Loucy (cell line): ENCODE measurements around the gene INTS14.

Experiments
- H2AFZ ChIP-seq: fragments of 200-600 bp; sonication (generic); 2 replicates; pipeline ENCODE4 v1.6.0; 2016; ENCODE audit warnings: antibody characterized with exemption, mild to moderate bottlenecking, low read length, moderate library complexity
- H3F3A ChIP-seq: fragments of 200-600 bp; 2 replicates; pipeline ENCODE4 v1.6.0; 2016; ENCODE audit warnings: antibody characterized with exemption, low read depth, mild to moderate bottlenecking
- H3K27me3 ChIP-seq: fragments of 200-600 bp; sonication (generic); 2 replicates; pipeline ENCODE4 v1.6.1; 2014; ENCODE audit warnings: low read length, mild to moderate bottlenecking; ENCODE audit not compliant: insufficient read depth, poor library complexity, severe bottlenecking
- H3K36me3 ChIP-seq: fragments of 200-600 bp; sonication (generic); 2 replicates; pipeline ENCODE4 v1.6.1; 2016; ENCODE audit warnings: low read length; ENCODE audit not compliant: insufficient read depth
- H3K4me1 ChIP-seq: fragments of 200-600 bp; sonication (generic); 2 replicates; pipeline ENCODE4 v1.5.1; 2014; ENCODE audit warnings: low read length, mild to moderate bottlenecking; ENCODE audit not compliant: insufficient read depth, poor library complexity, severe bottlenecking
- H3K4me2 ChIP-seq: fragments of 200-600 bp; sonication (generic); 2 replicates; pipeline ENCODE4 v1.6.0; 2014; ENCODE audit warnings: antibody characterized with exemption, low read length, low read depth, mild to moderate bottlenecking; ENCODE audit not compliant: poor library complexity, severe bottlenecking
- H3K4me3 ChIP-seq: fragments of 200-600 bp; sonication (generic); 2 replicates; pipeline ENCODE4 v1.5.1; 2014; ENCODE audit warnings: low read length, mild to moderate bottlenecking, mixed read lengths; ENCODE audit not compliant: poor library complexity, severe bottlenecking
- H3K79me2 ChIP-seq: fragments of 200-600 bp; sonication (generic); 2 replicates; pipeline ENCODE4 v1.6.1; 2014; ENCODE audit warnings: low read length; ENCODE audit not compliant: insufficient read depth
- H3K9ac ChIP-seq: fragments of 200-600 bp; sonication (generic); 2 replicates; pipeline ENCODE4 v1.6.0; 2014; ENCODE audit warnings: mild to moderate bottlenecking, low read depth, low read length, moderate library complexity; ENCODE audit not compliant: poor library complexity, severe bottlenecking
- H3K9me2 ChIP-seq: fragments of 200-600 bp; sonication (generic); replicated peaks from 2 replicates; pipeline ENCODE4 v1.6.1; 2016; ENCODE audit warnings: low read depth, low read length, mixed read lengths
- H3K9me3 ChIP-seq: fragments of 200-600 bp; sonication (generic); 2 replicates; pipeline ENCODE4 v1.6.1; 2014; ENCODE audit warnings: mild to moderate bottlenecking, antibody characterized with exemption, low read length, low read depth; ENCODE audit not compliant: insufficient read depth
- H4K20me1 ChIP-seq: fragments of 200-600 bp; sonication (generic); 2 replicates; pipeline ENCODE4 v1.6.0; 2014; ENCODE audit warnings: antibody characterized with exemption, low read length, mild to moderate bottlenecking; ENCODE audit not compliant: insufficient read depth, poor library complexity, severe bottlenecking
- EZH2phosphoT487 ChIP-seq: fragments of 200-600 bp; IDR thresholded peaks from 2 replicates; pipeline ENCODE4 v1.6.1; 2018; ENCODE audit warnings: antibody characterized with exemption, mild to moderate bottlenecking, moderate library complexity, borderline replicate concordance
- TF ChIP-seq, protein P1 (sequence below): fragments of 200-600 bp; sonication (generic); conservative IDR thresholded peaks from 2 replicates; pipeline ENCODE4 v1.5.1; 2014; ENCODE audit warnings: mild to moderate bottlenecking, antibody characterized with exemption, low read length

INTS14 gene

DNA sequence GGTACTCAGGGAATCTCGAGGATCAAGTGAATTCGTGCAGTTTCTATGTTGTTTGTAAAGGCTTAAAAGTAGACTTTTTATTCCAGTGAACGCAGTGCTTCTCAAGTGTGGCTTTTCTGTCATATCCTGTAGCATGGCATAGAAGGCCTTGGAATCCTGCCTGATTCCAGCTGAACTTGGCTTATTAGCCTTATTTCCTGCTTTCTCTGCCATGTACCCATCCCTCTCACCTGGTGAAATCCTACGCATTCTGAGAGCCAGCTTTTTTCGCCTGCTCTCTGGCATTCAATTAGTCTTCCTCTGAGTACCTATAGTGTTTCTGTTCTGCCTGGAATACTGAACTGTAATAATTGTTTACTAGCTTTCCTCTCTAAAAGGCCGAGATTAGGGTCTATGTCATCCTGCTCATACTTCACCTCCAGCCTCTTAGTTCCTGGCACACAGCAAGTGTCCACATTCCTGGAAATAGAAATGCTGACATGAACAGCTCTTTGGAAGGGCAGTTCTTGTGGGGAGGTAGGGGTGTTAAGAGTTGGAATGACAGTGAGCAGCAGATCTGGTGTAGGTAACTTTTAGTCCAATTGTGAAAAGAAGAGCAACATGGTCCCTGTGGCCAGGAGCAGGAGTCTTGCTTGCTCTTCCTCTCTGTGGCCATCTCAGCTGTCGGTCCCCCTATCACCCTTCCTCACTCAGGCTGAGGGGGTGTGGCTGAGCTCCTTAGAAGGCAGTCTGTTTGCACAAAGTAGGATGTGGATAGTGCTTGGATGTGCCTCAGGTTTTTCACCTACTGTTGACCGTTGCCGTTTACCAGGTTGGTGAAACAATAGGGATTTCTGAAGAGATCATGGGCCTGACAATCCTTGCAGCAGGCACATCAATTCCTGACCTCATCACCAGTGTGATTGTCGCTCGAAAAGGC lies 41.2 kb upstream of the INTS14 start:
- Histone ChIP-seq H3K9me3 (no peaks in the 10 kb centered on the region), H3K9ac (no peak overlapping the region), H3K4me1 (no peaks in the 10 kb centered on the region), H3F3A (no peaks in the 10 kb centered on the region), H3K4me2 (no peak overlapping the region), H3K9me2 (no peaks in the 10 kb centered on the region), H3K27me3 (no peaks in the 10 kb centered on the region), H3K4me3 (no peak overlapping the region), H2AFZ (no peak overlapping the region), H3K36me3 (peaks cover 3% of the 10 kb centered on the region; the same call in 1 of the 2 replicates), H4K20me1 (no peaks in the 10 kb centered on the region), H3K79me2 (no peaks in the 10 kb centered on the region)
- TF ChIP-seq, protein P1, sequence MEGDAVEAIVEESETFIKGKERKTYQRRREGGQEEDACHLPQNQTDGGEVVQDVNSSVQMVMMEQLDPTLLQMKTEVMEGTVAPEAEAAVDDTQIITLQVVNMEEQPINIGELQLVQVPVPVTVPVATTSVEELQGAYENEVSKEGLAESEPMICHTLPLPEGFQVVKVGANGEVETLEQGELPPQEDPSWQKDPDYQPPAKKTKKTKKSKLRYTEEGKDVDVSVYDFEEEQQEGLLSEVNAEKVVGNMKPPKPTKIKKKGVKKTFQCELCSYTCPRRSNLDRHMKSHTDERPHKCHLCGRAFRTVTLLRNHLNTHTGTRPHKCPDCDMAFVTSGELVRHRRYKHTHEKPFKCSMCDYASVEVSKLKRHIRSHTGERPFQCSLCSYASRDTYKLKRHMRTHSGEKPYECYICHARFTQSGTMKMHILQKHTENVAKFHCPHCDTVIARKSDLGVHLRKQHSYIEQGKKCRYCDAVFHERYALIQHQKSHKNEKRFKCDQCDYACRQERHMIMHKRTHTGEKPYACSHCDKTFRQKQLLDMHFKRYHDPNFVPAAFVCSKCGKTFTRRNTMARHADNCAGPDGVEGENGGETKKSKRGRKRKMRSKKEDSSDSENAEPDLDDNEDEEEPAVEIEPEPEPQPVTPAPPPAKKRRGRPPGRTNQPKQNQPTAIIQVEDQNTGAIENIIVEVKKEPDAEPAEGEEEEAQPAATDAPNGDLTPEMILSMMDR, result no peak
- TF ChIP-seq EZH2phosphoT487, result no peak

- H3K4me3 ChIP-seq, result no peak overlapping the region
- H2AFZ ChIP-seq, result no peak overlapping the region
- no peaks in the 10 kb centered on the region for H3K79me2 ChIP-seq
- H3K9ac ChIP-seq, result no peak overlapping the region
- H3K27me3 ChIP-seq, result no peaks in the 10 kb centered on the region
- H3K4me2 ChIP-seq, result no peak overlapping the region
- TF ChIP-seq EZH2phosphoT487, result no peak
- TF ChIP-seq, protein P1, result no peak
- no peaks in the 10 kb centered on the region for H4K20me1 ChIP-seq
- H3K4me1 ChIP-seq, result no peaks in the 10 kb centered on the region
- no peaks in the 10 kb centered on the region for H3F3A ChIP-seq
- H3K9me3 ChIP-seq, result no peaks in the 10 kb centered on the region
- peaks cover 3% of the 10 kb centered on the region; the same call in 1 of the 2 replicates for H3K36me3 ChIP-seq
- H3K9me2 ChIP-seq, result no peaks in the 10 kb centered on the region
These were observed 40.1 kb upstream of the INTS14 start for GRCh38 chr15:65651042-65651322.

GRCh38 chr15:65650312-65651041 lies 39.5 kb upstream of the INTS14 start:
- Histone ChIP-seq H3K9me3 (no peaks in the 10 kb centered on the region), H3K4me1 (no peaks in the 10 kb centered on the region), H3K27me3 (no peaks in the 10 kb centered on the region), H3K79me2 (no peaks in the 10 kb centered on the region), H3F3A (no peaks in the 10 kb centered on the region), H3K4me3 (no peak overlapping the region), H2AFZ (no peak overlapping the region), H3K9ac (no peak overlapping the region), H3K4me2 (no peak overlapping the region), H3K9me2 (no peaks in the 10 kb centered on the region), H4K20me1 (no peaks in the 10 kb centered on the region), H3K36me3 (peaks cover 2% of the 10 kb centered on the region; the same call in 1 of the 2 replicates)
- TF ChIP-seq, protein P1, result no peak
- TF ChIP-seq EZH2phosphoT487, result no peak
